Adrenal gland (tissue), 12 donors: ENCODE data around the gene TSKU. TPM values are rescaled to one million over a fixed set of nuclear protein-coding genes. Genes with fewer than 3 reads are reported as not detected.

Source experiments
- DNase-seq, 7 donors: peaks; one replicate each; pipeline ENCODE4 v3.0.0-alpha.2; 2019 to 2020
- H3K27ac ChIP-seq, 5 donors: fragments of 200-600 bp; sonication (generic) in 4 of 5; 1 replicate in 3 of 5; 2 replicates in 2 of 5; pipeline versions ENCODE4 v1.5.1 to v1.8.0; 2016 to 2020; ENCODE audit warnings: mild to moderate bottlenecking in 1 of 5
- H3K27me3 ChIP-seq: fragments of 200-600 bp; 2 replicates; pipeline ENCODE4 v1.8.0; 2021
- H3K36me3 ChIP-seq, 2 donors: fragments of 200-600 bp; replicated peaks in 1 of 2; 1 replicate in 1 of 2; 2 replicates in 1 of 2; pipeline versions ENCODE4 v1.5.1 to v1.8.0; 2018 to 2022
- H3K4me1 ChIP-seq, 2 donors: fragments of 200-600 bp; replicated peaks in 1 of 2; 1 replicate in 1 of 2; 2 replicates in 1 of 2; pipeline versions ENCODE4 v1.5.1 to v1.8.0; 2018 to 2021
- H3K4me3 ChIP-seq, 4 donors: fragments of 200-600 bp; sonication (generic) in 3 of 4; one replicate each; pipeline ENCODE4 v1.5.1; 2016 to 2018
- H3K9me3 ChIP-seq, 3 donors: fragments of 200-600 bp; sonication (generic) in 1 of 3; replicated peaks in 1 of 3; 1 replicate in 2 of 3; 2 replicates in 1 of 3; pipeline versions ENCODE4 v1.5.1 to v1.8.0; 2016 to 2021
- POLR2A ChIP-seq, 2 donors: fragments of 450-650 bp; IDR thresholded peaks; one replicate each; pipeline ENCODE4 v1.6.1; 2017; ENCODE audit warnings: antibody characterized with exemption in 2 of 2, mild to moderate bottlenecking in 2 of 2, moderate library complexity in 1 of 2
- WGBS, 4 donors: extraction: QIAGEN DNeasy Blood & Tissue Kit in 2 of 4; methylation state at CpG; one replicate each; pipeline versions ENCODE4 v1.1.5 to v1.1.7; 2013 to 2017; 5-methylcytosine and 5-hydroxymethylcytosine counted together
- intact Hi-C, 2 donors: fragments of 100-400 bp; cut with DNase I; formaldehyde crosslinking; loops; one replicate each; pipeline versions ENCODE4 v1.14.1 to v1.15.0; 2022 to 2023
- polyA plus RNA-seq, 3 donors: library from polyadenylated mRNA; stranded (reverse); fragments of 200-250 nt in 2 of 3; fragments of 350-450 nt in 1 of 3; fragmentation: Illumina TruSeq in 1 of 3; extraction: RNeasy Lipid Tissue Mini Kit (QIAGEN cat#74804) in 1 of 3; gene quantifications; one replicate each; pipeline ENCODE4 v1.2.3, GENCODE V29; 2013 to 2014
- total RNA-seq, 9 donors: library from RNA; depleted of rRNA in 4 of 9; stranded (reverse); fragments of >200 nt in 4 of 9; fragments of 120-200 nt in 1 of 9; fragmentation: NEBNext Ultra II Directional in 1 of 9; extraction: Animal tissue kit (Norgen Biotek cat#: 25700) in 1 of 9; gene quantifications; one replicate each; pipeline versions ENCODE4 v1.1.0 to v1.2.4, GENCODE V29; 2013 to 2023
- TF ChIP-seq, protein P1 (sequence below), 6 experiments: fragments of 450-650 bp in 4 of 6; fragments of 200-600 bp in 2 of 6; sonication (generic) in 1 of 6; IDR thresholded peaks; 1 replicate in 5 of 6; 2 replicates in 1 of 6; pipeline versions ENCODE4 v1.5.1 to v1.8.0; 2016 to 2021; ENCODE audit warnings: antibody characterized with exemption in 6 of 6, mild to moderate bottlenecking in 2 of 6, moderate library complexity in 1 of 6
- donor health status: healthy with polysubstance abuse.
- donor health status: Bipolar disorder and iron deficiency.
- donor health status: DM: yes; HTN: yes; CAD: no.
- donor health status: DM: no; HTN: no; CAD: no.
- donor health status: DM: no; HTN: no; CAD: no.
- donor health status: DM: yes; HTN: yes; CAD: no.

Gene TSKU
- total and polyA plus RNA-seq, 12 donors = 6.7 to 129 (median 12.7) TPM

DNA sequence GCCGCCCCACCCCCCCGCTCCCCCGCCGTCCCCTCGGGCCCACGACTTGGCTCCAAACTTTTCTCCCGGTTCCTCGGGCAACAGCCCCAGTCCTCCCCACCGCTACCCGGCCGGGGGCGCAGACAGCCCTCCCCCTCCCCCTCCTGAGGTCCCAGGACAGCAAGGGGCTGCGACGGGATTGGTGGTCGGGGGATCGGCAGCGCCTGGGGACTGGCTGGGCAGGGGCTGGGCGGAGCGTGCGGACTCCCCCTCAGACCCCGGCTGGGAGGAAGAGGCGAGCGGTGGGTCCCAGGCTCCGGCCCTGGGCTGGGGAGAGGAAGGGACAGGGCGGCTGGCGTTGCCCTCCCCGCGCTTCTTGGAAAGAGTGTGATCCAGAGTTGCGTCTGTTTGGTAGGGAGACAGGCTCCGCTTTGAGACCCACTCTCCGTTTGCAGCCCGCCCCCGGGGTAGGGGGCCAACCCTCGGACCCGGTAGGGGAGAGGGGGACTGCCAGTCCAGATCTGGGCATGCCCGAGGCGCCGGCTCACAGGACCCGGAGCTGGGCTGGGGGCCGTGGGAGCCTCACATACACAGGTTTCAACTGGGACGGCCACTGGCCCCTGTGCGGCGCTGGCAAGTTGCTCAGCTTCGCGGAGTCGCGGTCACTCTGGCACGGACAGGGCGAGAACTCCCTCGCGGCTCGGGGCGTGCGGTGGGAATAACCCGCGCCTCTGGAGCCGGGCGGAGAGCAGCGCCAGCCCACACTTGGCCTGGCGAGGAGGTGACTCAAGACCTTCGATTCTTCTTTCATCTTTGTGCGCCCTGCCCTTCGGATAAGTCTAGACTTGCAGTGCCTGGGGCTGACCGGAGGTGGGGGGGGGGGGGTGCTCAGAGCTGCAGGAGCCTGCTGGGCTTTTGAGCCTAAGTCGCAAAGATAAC lies 999 bp downstream of the TSKU start:
- intact Hi-C loops = no loop called here
- TF ChIP-seq POLR2A (IDR thresholded peaks at IDR 0.05) = peak in 1 of 2 donors; percentile 11
- TF ChIP-seq, protein P1, sequence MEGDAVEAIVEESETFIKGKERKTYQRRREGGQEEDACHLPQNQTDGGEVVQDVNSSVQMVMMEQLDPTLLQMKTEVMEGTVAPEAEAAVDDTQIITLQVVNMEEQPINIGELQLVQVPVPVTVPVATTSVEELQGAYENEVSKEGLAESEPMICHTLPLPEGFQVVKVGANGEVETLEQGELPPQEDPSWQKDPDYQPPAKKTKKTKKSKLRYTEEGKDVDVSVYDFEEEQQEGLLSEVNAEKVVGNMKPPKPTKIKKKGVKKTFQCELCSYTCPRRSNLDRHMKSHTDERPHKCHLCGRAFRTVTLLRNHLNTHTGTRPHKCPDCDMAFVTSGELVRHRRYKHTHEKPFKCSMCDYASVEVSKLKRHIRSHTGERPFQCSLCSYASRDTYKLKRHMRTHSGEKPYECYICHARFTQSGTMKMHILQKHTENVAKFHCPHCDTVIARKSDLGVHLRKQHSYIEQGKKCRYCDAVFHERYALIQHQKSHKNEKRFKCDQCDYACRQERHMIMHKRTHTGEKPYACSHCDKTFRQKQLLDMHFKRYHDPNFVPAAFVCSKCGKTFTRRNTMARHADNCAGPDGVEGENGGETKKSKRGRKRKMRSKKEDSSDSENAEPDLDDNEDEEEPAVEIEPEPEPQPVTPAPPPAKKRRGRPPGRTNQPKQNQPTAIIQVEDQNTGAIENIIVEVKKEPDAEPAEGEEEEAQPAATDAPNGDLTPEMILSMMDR (IDR thresholded peaks at IDR 0.05) = no peak
- peak in 6 of 7 donors; percentile 39 to 74 (median 64) for DNase-seq

DNA sequence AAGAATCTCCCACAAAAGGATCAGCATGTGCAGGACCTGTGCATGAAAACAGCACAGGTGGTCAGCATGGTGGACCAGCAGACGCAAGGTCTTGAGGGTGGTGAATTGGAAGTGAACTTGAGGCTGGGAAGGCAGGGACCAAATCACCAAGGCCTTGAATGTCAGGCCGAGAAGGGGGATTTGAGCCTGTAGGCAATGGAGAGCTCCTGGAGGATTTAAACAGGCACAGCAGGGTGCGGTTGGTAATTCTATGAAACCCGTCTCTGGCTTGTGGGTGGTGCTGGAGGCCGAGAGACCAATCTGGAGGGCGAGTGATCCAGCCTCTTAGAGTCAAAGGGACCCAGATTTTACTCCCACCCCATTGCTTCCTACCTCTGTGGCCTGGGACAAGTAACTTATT lies 2.4 kb downstream of the TSKU start:
- no peak for TF ChIP-seq POLR2A (IDR thresholded peaks at IDR 0.05)
- TF ChIP-seq, protein P1 (IDR thresholded peaks at IDR 0.05) = no peak
- H3K9me3 ChIP-seq = no peaks in the 10 kb centered on the region
- no peaks in the 10 kb centered on the region for H3K27me3 ChIP-seq
- H3K4me3 ChIP-seq = no peak overlapping the region
- intact Hi-C loops = no loop called here
- no peaks in the 10 kb centered on the region for H3K36me3 ChIP-seq
- H3K4me1 ChIP-seq = peaks cover 13 to 29% of the 10 kb centered on the region in 2 donors
- H3K27ac ChIP-seq = no peak overlapping the region
- DNase-seq = no peak
- 81 to 92% (median 85%) methylated on average over 6 of the region's 6 CpGs for whole genome bisulfite sequencing, 4 donors

More for the DNA sequence above, 999 bp downstream of the TSKU start:
- H3K36me3 ChIP-seq = no peaks in the 10 kb centered on the region
- 1 to 7% (median 3%) methylated on average over 6 to 65 of the region's 65 CpGs for WGBS, 4 donors
- peak overlapping the region in 4 of 5 donors; percentile 28 to 90 (median 74) for H3K27ac ChIP-seq
- H3K4me1 ChIP-seq = peaks cover 13 to 29% of the 10 kb centered on the region in 2 donors
- peak overlapping the region in 2 of 4 donors; percentile 66 to 70 for H3K4me3 ChIP-seq
- H3K9me3 ChIP-seq = no peaks in the 10 kb centered on the region
- H3K27me3 ChIP-seq = no peaks in the 10 kb centered on the region

DNA sequence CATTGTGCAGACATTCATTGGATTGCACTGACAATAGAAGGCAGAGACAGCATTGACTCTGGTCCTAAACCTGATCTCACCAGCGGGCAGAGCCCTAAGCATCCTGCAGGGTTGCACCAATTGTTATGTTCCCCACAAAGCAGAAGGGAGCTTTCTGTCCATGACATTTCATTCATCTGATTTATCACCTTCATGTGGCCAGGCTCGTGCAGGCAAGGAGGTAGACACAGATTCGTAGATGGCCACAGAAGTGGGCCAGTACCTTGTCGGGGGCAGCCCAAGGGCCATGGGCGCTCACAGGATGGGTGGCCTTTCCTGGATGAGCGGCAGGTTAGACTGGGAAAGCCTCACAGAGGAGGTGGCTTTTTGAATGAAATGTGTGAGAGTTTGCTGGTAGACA lies 2.9 kb downstream of the TSKU start:
- TF ChIP-seq, protein P1 (IDR thresholded peaks at IDR 0.05) = no peak
- no peak for TF ChIP-seq POLR2A (IDR thresholded peaks at IDR 0.05)
- DNase-seq = no peak
- H3K36me3 ChIP-seq = no peaks in the 10 kb centered on the region
- no peaks in the 10 kb centered on the region for H3K27me3 ChIP-seq
- no peak overlapping the region for H3K4me3 ChIP-seq
- no peaks in the 10 kb centered on the region for H3K9me3 ChIP-seq
- no peak overlapping the region for H3K27ac ChIP-seq
- intact Hi-C loops = no loop called here
- peaks cover 13 to 29% of the 10 kb centered on the region in 2 donors for H3K4me1 ChIP-seq
- WGBS, 4 donors = 77 to 88% (median 85%) methylated on average over 6 of the region's 6 CpGs

DNA sequence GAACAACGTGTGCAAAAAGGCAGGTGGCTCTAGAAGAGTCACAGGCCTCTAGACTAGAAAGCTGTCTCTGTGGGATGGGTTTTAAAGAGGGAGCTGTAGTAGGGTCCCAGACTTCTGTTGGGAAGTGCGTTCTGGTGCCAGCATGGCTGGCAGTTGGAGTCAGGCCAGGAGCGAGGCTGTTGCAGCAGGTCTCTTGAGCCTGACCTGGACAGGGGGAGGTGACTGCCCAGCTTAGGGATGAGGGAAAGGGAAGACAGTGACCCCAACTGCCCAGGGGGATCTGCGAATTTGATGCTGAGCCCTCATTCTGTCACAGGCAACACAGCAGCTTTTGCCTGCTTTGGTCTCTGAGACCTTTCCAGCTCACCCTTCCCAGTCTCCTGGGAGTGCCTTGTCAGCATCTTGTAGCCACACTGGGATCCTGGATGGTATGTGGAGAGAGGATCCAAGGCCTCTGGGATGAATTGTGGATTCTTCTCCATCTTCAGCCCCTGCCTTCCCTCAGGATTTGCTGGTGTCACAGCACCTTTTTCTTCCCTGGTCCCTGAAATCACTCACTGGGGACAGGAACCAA lies 3.4 kb downstream of the TSKU start:
- H3K36me3 ChIP-seq = no peaks in the 10 kb centered on the region
- no peak overlapping the region for H3K4me3 ChIP-seq
- TF ChIP-seq, protein P1 (IDR thresholded peaks at IDR 0.05) = no peak
- no peak for TF ChIP-seq POLR2A (IDR thresholded peaks at IDR 0.05)
- intact Hi-C loops = no loop called here
- 79 to 91% (median 86%) methylated on average over 4 of the region's 4 CpGs for WGBS, 4 donors
- no peaks in the 10 kb centered on the region for H3K27me3 ChIP-seq
- no peaks in the 10 kb centered on the region for H3K9me3 ChIP-seq
- no peak for DNase-seq
- H3K27ac ChIP-seq = peak overlapping the region in 1 of 5 donors; percentile 3
- H3K4me1 ChIP-seq = peaks cover 13 to 29% of the 10 kb centered on the region in 2 donors
